ENCODE results near the gene INTS15. TPM values are rescaled to one million over a fixed set of nuclear protein-coding genes. Genes with fewer than 3 reads are reported as not detected.

Gene INTS15
- total and polyA plus RNA-seq, 10 of the 15 experiments (the other 5 are each of a cell fraction or from before 2014, with no cell fraction given) = 0.89 to 28.2 (median 16.8) TPM

DNA sequence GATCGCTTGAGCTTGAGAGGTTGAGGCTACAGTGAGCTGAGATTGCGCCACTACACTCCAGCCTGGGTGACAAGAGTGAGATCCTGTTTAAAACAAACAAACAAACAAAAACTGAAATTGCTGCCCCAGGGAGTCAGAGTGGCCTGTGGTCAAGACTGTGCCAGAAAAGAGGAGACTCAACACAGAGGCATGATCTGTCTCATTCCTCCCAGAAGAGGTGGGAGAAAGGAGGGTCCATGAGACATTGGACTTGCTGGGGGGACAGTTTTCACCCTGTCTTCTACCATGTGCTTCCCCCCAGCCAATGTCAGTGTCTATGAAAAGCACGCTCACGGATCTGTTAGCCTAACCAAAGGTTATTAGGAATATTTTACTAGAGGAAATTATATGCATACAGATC, 28.8 kb downstream of the INTS15 start:
- ATAC-seq (no peak), DNase-seq (ENCODE audit: low read depth, low spot score) (no peak), FAIRE-seq (no peak)
- BruUV-seq (replicated peaks) = no TSS peak
- H3K9ac ChIP-seq (ENCODE audit: control insufficient read depth, insufficient read depth, low read length) = no peak overlapping the region
- no peak overlapping the region for H3K4me3 ChIP-seq
- ChIA-PET SMC1A (ENCODE audit: uncharacterized antibody, unreplicated experiment) (no interaction called here), RAD21 (ENCODE audit: unreplicated experiment) (interaction anchor here (0.6 kb wide), 1 partner anchor 1250 kb away, joined by 3 read pairs; no protein-coding TSS in a partner anchor), POLR2A (no interaction called here), CTCF (interaction anchor here (1.2 kb wide), 1 partner anchor 103 kb away, joined by 4 read pairs; no protein-coding TSS in a partner anchor)
- TF ChIP-seq KDM1A (IDR thresholded peaks at IDR 0.05; ENCODE audit: borderline replicate concordance) = no peak
- TF ChIP-seq, protein P1, sequence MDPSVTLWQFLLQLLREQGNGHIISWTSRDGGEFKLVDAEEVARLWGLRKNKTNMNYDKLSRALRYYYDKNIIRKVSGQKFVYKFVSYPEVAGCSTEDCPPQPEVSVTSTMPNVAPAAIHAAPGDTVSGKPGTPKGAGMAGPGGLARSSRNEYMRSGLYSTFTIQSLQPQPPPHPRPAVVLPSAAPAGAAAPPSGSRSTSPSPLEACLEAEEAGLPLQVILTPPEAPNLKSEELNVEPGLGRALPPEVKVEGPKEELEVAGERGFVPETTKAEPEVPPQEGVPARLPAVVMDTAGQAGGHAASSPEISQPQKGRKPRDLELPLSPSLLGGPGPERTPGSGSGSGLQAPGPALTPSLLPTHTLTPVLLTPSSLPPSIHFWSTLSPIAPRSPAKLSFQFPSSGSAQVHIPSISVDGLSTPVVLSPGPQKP (IDR thresholded peaks at IDR 0.05; ENCODE audit: low read depth, low read length) = no peak
- TF ChIP-seq MAX (IDR thresholded peaks at IDR 0.05; ENCODE audit: low read depth, low read length) = no peak
- TF ChIP-seq HDAC6 (IDR thresholded peaks at IDR 0.05; ENCODE audit: unreplicated experiment) = no peak
- no peak for TF ChIP-seq NFXL1 (IDR thresholded peaks at IDR 0.05; ENCODE audit: borderline replicate concordance)
- TF ChIP-seq CREM (IDR thresholded peaks at IDR 0.05; ENCODE audit: low read depth) = no peak
- no peak for TF ChIP-seq YBX1 (IDR thresholded peaks at IDR 0.05)
- TF ChIP-seq NFYA (IDR thresholded peaks at IDR 0.05; ENCODE audit: borderline replicate concordance, low read depth, low read length) = no peak
- TF ChIP-seq WRNIP1 (IDR thresholded peaks at IDR 0.05; ENCODE audit: borderline replicate concordance, low read depth, low read length) = no peak
- TF ChIP-seq ZSCAN29 (IDR thresholded peaks at IDR 0.05) = no peak
- H3K79me2 ChIP-seq (ENCODE audit: control insufficient read depth, insufficient read depth, low read length) = no peaks in the 10 kb centered on the region
- intact Hi-C loops (cut with micrococcal nuclease; ENCODE audit: unreplicated experiment) = no loop called here
- H3K27me3 ChIP-seq (replicated peaks in 1 of 2; ENCODE audit: control insufficient read depth in 2 of 2, insufficient read depth in 2 of 2, low read length in 1 of 2) = peaks cover 0 to 10% of the 10 kb centered on the region in 2 experiments; a peak in 3 of 4 replicates
- WGBS (ENCODE audit: insufficient coverage, insufficient replicate concordance, low lambda C conversion rate, missing lambda C conversion rate) = 62% methylated on average over 4 of the region's 4 CpGs
- in situ Hi-C loops (cut with MboI) = no loop called here
- no peaks in the 10 kb centered on the region for H3K36me3 ChIP-seq (ENCODE audit: control insufficient read depth in 2 of 2, insufficient read depth in 2 of 2, low read length in 1 of 2)
- no peaks in the 10 kb centered on the region for H3K9me3 ChIP-seq (replicated peaks; ENCODE audit: control insufficient read depth, insufficient read depth, low read length)
- H4K20me1 ChIP-seq (ENCODE audit: control insufficient read depth, insufficient read depth) = no peaks in the 10 kb centered on the region
- H3K27ac ChIP-seq (ENCODE audit: control insufficient read depth, insufficient read depth) = no peak overlapping the region
- no peak overlapping the region for H3K4me2 ChIP-seq (ENCODE audit: control insufficient read depth, insufficient read depth)
- H3K4me1 ChIP-seq (ENCODE audit: control insufficient read depth, insufficient read depth, low read length) = peaks cover 18% of the 10 kb centered on the region
- no peak overlapping the region for H2AFZ ChIP-seq (ENCODE audit: control insufficient read depth, low read depth, low read length)
